Liver (tissue), 3 donors: ENCODE results near the gene RASA4B.
"Not testable (repeated sequence)": the region's sequence is repeated elsewhere in the genome, so short reads cannot be mapped to it uniquely, and the experiment has no call there.

Source experiments
- EGR1 ChIP-seq, 2 donors: IDR thresholded peaks; 2 replicates each; pipeline ENCODE4 v1.6.1; 2016 to 2018; ENCODE audit warnings: antibody characterized with exemption in 2 of 2, low read depth in 2 of 2
- GABPA ChIP-seq, 2 donors: IDR thresholded peaks in 1 of 2; conservative IDR thresholded peaks in 1 of 2; 2 replicates each; pipeline ENCODE4 v1.6.1; 2016; ENCODE audit warnings: antibody characterized with exemption in 2 of 2, mild to moderate bottlenecking in 1 of 2, moderate library complexity in 1 of 2
- NR2F2 ChIP-seq: IDR thresholded peaks from 2 replicates; pipeline ENCODE4 v1.6.1; 2016; ENCODE audit warnings: antibody characterized with exemption
- SP1 ChIP-seq: IDR thresholded peaks from 2 replicates; pipeline ENCODE4 v1.6.1; 2018; ENCODE audit warnings: antibody characterized with exemption, mild to moderate bottlenecking
- TF ChIP-seq, protein P1 (sequence below): fragments of 150-350 bp; IDR thresholded peaks from 2 replicates; pipeline ENCODE4 v1.5.1; 2017; ENCODE audit warnings: improper control_type of control experiment, low read depth, low read length; ENCODE audit not compliant: missing input control
- TF ChIP-seq, protein P2 (sequence below): IDR thresholded peaks from 2 replicates; pipeline ENCODE4 v1.6.1; 2016; ENCODE audit warnings: antibody characterized with exemption
- donor health status: healthy.
- donor health status: healthy.

DNA sequence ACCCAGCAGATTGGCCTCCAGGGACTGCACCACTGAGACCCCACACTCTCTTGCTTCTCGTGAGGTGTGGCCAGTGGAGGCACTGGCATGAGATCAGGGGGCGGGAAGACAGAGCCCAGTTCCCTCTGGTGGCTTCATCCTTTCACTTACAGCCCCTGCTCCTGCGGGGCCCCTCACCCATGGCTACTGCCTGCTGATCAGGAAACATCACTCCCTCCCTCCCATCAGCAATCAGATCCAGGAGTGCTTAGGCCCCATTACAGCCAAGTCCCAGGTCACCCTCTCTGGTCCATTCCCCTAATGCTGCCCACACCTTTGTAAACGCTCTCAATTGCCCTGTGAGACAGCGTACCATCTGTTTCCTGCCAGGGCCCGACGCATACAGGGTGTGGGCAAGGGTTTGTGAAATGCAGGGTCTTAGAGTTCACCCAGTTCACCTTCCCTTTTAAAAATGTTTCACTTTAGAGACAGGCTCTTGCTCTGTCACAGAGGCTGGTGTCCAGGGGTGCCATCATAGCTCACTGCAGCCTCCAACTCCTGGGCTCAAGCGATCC, 17.6 kb upstream of the RASA4B start:
- not testable (repeated sequence) for TF ChIP-seq GABPA (IDR thresholded peaks at IDR 0.05 in 1 of 2, conservative IDR thresholded peaks at IDR 0.05 in 1 of 2); SP1; NR2F2; EGR1 (IDR thresholded peaks at IDR 0.05; ENCODE audit: low read depth in 2 of 2)
- TF ChIP-seq, protein P1, sequence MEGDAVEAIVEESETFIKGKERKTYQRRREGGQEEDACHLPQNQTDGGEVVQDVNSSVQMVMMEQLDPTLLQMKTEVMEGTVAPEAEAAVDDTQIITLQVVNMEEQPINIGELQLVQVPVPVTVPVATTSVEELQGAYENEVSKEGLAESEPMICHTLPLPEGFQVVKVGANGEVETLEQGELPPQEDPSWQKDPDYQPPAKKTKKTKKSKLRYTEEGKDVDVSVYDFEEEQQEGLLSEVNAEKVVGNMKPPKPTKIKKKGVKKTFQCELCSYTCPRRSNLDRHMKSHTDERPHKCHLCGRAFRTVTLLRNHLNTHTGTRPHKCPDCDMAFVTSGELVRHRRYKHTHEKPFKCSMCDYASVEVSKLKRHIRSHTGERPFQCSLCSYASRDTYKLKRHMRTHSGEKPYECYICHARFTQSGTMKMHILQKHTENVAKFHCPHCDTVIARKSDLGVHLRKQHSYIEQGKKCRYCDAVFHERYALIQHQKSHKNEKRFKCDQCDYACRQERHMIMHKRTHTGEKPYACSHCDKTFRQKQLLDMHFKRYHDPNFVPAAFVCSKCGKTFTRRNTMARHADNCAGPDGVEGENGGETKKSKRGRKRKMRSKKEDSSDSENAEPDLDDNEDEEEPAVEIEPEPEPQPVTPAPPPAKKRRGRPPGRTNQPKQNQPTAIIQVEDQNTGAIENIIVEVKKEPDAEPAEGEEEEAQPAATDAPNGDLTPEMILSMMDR, result not testable (repeated sequence)
- TF ChIP-seq, protein P2, sequence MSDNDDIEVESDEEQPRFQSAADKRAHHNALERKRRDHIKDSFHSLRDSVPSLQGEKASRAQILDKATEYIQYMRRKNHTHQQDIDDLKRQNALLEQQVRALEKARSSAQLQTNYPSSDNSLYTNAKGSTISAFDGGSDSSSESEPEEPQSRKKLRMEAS, result not testable (repeated sequence)
